Neural progenitor cell (in vitro differentiated cells): ENCODE data around the gene PI16. TPM values are rescaled to one million over a fixed set of nuclear protein-coding genes. Genes with fewer than 3 reads are reported as not detected.

ENCODE experiments used
- DNase-seq: peaks from one replicate; pipeline ENCODE4 v3.0.0-alpha.2; 2016; ENCODE audit warnings: low spot score
- H2AFZ ChIP-seq: fragments of 200-600 bp; sonication (generic); replicated peaks from 2 replicates; pipeline ENCODE4 v1.6.1; 2016; ENCODE audit warnings: antibody characterized with exemption
- H3F3A ChIP-seq: fragments of 200-600 bp; sonication (generic); 2 replicates; pipeline ENCODE4 v1.6.1; 2016; ENCODE audit warnings: antibody characterized with exemption, low read depth
- H3K27ac ChIP-seq: fragments of 200-600 bp; sonication (generic); 2 replicates; pipeline ENCODE4 v1.5.1; 2016; ENCODE audit warnings: mild to moderate bottlenecking
- H3K27me3 ChIP-seq: fragments of 200-600 bp; sonication (generic); 2 replicates; pipeline ENCODE4 v1.6.1; 2016; ENCODE audit warnings: mild to moderate bottlenecking, moderate library complexity
- H3K36me3 ChIP-seq: fragments of 200-600 bp; sonication (generic); 2 replicates; pipeline ENCODE4 v1.5.1; 2016
- H3K4me1 ChIP-seq: fragments of 200-600 bp; sonication (generic); 2 replicates; pipeline ENCODE4 v1.6.1; 2016; ENCODE audit warnings: mixed run types
- H3K4me2 ChIP-seq: fragments of 200-600 bp; sonication (generic); 2 replicates; pipeline ENCODE4 v1.6.1; 2016
- H3K4me3 ChIP-seq: fragments of 200-600 bp; sonication (generic); 2 replicates; pipeline ENCODE4 v1.5.1; 2016
- H3K79me2 ChIP-seq: fragments of 200-600 bp; sonication (generic); 2 replicates; pipeline ENCODE4 v1.6.1; 2016; ENCODE audit warnings: low read depth
- H3K9ac ChIP-seq: fragments of 200-600 bp; sonication (generic); 2 replicates; pipeline ENCODE4 v1.6.1; 2016
- H3K9me3 ChIP-seq: fragments of 200-600 bp; sonication (generic); 2 replicates; pipeline ENCODE4 v1.5.1; 2016; ENCODE audit warnings: low read depth
- H4K20me1 ChIP-seq: fragments of 200-600 bp; sonication (generic); 2 replicates; pipeline ENCODE4 v1.6.1; 2016; ENCODE audit warnings: low read depth
- H3K27ac Mint-ChIP-seq: 3 replicates; pipeline ENCODE4 v1.8.0; 2021; ENCODE audit warnings: mixed read lengths
- H3K27me3 Mint-ChIP-seq: 2 replicates; pipeline ENCODE4 v1.8.0; 2022; ENCODE audit warnings: low read depth, mild to moderate bottlenecking, inconsistent platforms, moderate library complexity, mixed read lengths; ENCODE audit not compliant: insufficient read depth
- H3K36me3 Mint-ChIP-seq: 3 replicates; pipeline ENCODE4 v1.8.0; 2021; ENCODE audit warnings: mixed read lengths
- H3K4me1 Mint-ChIP-seq: 3 replicates; pipeline ENCODE4 v1.8.0; 2021; ENCODE audit warnings: mixed read lengths
- H3K4me3 Mint-ChIP-seq: 3 replicates; pipeline ENCODE4 v1.8.0; 2021; ENCODE audit warnings: mild to moderate bottlenecking, moderate library complexity, mixed read lengths
- H3K9me3 Mint-ChIP-seq: 3 replicates; pipeline ENCODE4 v1.8.0; 2020; ENCODE audit warnings: mixed read lengths
- EZH2 ChIP-seq: fragments of 200-600 bp; sonication (generic); IDR thresholded peaks from 2 replicates; pipeline ENCODE4 v1.6.1; 2017; ENCODE audit warnings: antibody characterized with exemption, mild to moderate bottlenecking, moderate library complexity
- EZH2phosphoT487 ChIP-seq: fragments of 200-600 bp; sonication (generic); IDR thresholded peaks from 2 replicates; pipeline ENCODE4 v1.6.1; 2017; ENCODE audit warnings: antibody characterized with exemption
- total RNA-seq: library from RNA; depleted of rRNA; stranded (reverse); fragments of >200 nt; gene quantifications from 2 replicates; pipeline ENCODE4 v1.2.3, GENCODE V29; 2015; ENCODE audit warnings: low replicate concordance
- TF ChIP-seq, protein P1 (sequence below): fragments of 200-600 bp; sonication (generic); IDR thresholded peaks from 2 replicates; pipeline ENCODE4 v1.5.1; 2017; ENCODE audit warnings: antibody characterized with exemption, mild to moderate bottlenecking

Gene PI16
- total RNA-seq, 1 donor from 2014 or later, result not detected

DNA sequence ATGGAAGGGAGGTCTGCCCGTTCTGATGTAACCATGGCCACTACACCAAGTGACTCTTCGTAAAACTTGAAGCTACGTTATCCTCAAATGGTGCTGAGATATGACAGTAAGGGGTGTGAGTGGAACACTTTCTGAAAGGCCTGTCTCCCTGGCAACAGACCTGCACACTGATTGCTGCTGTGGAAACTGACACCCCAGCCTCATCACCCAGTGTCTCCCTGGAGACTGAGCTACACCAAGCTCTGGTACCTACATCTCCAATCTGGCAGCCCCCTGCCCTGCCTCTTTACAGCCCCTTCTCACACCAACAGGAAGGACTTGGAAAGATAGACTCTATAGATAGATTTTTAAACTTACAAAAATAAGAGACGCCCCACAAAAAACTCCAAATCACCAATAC, 13.2 kb downstream of the PI16 start:
- no peaks in the 10 kb centered on the region for H3K79me2 ChIP-seq
- no peak overlapping the region for H2AFZ ChIP-seq
- H4K20me1 ChIP-seq, result no peaks in the 10 kb centered on the region
- H3K4me1 Mint-ChIP-seq, result peaks cover 12% of the 10 kb centered on the region
- no peaks in the 10 kb centered on the region for H3K9me3 ChIP-seq
- H3K4me1 ChIP-seq, result peaks cover 4% of the 10 kb centered on the region
- no peak overlapping the region for H3K4me3 Mint-ChIP-seq
- peaks cover 12% of the 10 kb centered on the region for H3F3A ChIP-seq
- no peaks in the 10 kb centered on the region for H3K27me3 ChIP-seq
- H3K27ac ChIP-seq, result no peak overlapping the region
- peaks cover 11% of the 10 kb centered on the region for H3K36me3 Mint-ChIP-seq
- DNase-seq, result no peak
- no peaks in the 10 kb centered on the region for H3K36me3 ChIP-seq
- TF ChIP-seq, protein P1, sequence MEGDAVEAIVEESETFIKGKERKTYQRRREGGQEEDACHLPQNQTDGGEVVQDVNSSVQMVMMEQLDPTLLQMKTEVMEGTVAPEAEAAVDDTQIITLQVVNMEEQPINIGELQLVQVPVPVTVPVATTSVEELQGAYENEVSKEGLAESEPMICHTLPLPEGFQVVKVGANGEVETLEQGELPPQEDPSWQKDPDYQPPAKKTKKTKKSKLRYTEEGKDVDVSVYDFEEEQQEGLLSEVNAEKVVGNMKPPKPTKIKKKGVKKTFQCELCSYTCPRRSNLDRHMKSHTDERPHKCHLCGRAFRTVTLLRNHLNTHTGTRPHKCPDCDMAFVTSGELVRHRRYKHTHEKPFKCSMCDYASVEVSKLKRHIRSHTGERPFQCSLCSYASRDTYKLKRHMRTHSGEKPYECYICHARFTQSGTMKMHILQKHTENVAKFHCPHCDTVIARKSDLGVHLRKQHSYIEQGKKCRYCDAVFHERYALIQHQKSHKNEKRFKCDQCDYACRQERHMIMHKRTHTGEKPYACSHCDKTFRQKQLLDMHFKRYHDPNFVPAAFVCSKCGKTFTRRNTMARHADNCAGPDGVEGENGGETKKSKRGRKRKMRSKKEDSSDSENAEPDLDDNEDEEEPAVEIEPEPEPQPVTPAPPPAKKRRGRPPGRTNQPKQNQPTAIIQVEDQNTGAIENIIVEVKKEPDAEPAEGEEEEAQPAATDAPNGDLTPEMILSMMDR, result no peak
- TF ChIP-seq EZH2 (no peak), EZH2phosphoT487 (no peak)
- no peak overlapping the region for H3K4me3 ChIP-seq
- no peaks in the 10 kb centered on the region for H3K9me3 Mint-ChIP-seq
- no peak overlapping the region for H3K4me2 ChIP-seq
- H3K9ac ChIP-seq, result no peak overlapping the region
- peaks cover 3% of the 10 kb centered on the region for H3K27me3 Mint-ChIP-seq
- no peak overlapping the region for H3K27ac Mint-ChIP-seq

DNA sequence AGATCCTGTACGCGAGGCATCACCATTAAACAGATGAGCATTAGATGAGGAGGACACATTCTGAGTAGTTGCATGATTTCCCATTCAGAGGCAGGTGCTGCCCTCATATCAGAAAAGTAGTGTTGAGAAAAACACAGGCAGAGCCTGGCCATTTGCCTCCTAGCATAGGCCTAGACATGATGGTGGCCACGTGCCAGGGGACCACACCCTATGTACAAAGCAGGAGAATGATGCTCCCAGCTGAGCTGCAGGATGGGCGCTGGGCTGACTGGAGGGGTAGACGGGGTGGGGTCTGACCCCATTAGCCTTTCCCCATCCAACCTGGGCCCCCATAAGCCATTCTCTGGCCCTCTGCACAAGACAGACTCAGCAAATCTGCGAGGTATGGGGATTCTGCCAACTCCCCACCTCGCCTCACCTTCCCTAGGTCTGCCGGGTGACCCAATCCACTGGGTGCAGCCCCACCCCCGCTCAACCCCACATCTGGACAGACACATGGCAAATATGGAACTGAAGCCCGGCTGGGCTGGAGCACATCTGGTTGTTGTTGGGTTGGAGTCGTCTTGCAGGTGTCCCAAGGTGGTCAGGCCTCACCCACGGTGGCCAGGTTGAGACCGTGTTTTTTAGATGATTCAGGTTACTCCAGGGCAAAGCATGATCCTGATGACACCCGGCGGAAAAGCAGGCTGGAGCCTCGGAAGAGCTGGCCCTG, 13.9 kb downstream of the PI16 start:
- Mint-ChIP-seq H3K36me3 (peaks cover 11% of the 10 kb centered on the region), H3K9me3 (no peaks in the 10 kb centered on the region), H3K4me1 (peaks cover 5% of the 10 kb centered on the region), H3K27me3 (peaks cover 3% of the 10 kb centered on the region), H3K4me3 (no peak overlapping the region), H3K27ac (no peak overlapping the region)
- Histone ChIP-seq H3K36me3 (no peaks in the 10 kb centered on the region), H3F3A (peaks cover 7% of the 10 kb centered on the region), H3K4me1 (no peaks in the 10 kb centered on the region), H3K4me3 (no peak overlapping the region), H4K20me1 (no peaks in the 10 kb centered on the region), H3K9me3 (no peaks in the 10 kb centered on the region), H3K4me2 (no peak overlapping the region), H2AFZ (no peak overlapping the region), H3K79me2 (no peaks in the 10 kb centered on the region), H3K27me3 (no peaks in the 10 kb centered on the region), H3K27ac (no peak overlapping the region), H3K9ac (no peak overlapping the region)
- TF ChIP-seq EZH2phosphoT487 (no peak), EZH2 (no peak)
- TF ChIP-seq, protein P1, result no peak
- no peak for DNase-seq

DNA sequence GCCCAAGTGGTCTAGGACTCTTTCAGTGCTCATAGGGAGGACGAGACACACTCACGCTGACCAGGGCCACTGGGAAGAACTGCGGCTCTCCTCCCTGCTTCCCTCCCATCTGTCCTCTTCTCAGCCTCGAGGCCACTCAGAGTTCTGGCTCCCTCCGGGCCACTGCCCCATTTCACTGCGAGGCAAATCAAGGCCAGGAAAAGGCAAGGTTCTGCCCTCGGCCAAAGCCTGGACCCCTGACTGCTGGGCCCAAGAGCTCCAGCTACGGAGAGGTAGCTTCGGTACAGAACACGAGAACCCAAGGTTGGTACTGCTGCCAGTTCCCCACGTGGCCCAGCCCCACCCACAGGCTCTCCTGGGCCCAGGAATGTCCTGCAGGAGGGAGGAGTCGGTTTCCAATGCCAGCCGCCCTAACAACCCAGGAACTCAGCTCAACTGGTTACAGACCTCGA, 14.7 kb downstream of the PI16 start:
- Histone ChIP-seq H2AFZ (no peak overlapping the region), H3K27me3 (no peaks in the 10 kb centered on the region), H4K20me1 (no peaks in the 10 kb centered on the region), H3K27ac (no peak overlapping the region), H3K79me2 (no peaks in the 10 kb centered on the region), H3K4me1 (no peaks in the 10 kb centered on the region), H3K36me3 (no peaks in the 10 kb centered on the region), H3K4me3 (no peak overlapping the region), H3K4me2 (no peak overlapping the region), H3F3A (peaks cover 6% of the 10 kb centered on the region), H3K9me3 (no peaks in the 10 kb centered on the region), H3K9ac (no peak overlapping the region)
- Mint-ChIP-seq H3K27ac (no peak overlapping the region), H3K36me3 (peaks cover 11% of the 10 kb centered on the region), H3K27me3 (peaks cover 3% of the 10 kb centered on the region), H3K9me3 (no peaks in the 10 kb centered on the region), H3K4me1 (peaks cover 3% of the 10 kb centered on the region), H3K4me3 (no peak overlapping the region)
- no peak for TF ChIP-seq EZH2phosphoT487
- TF ChIP-seq EZH2, result no peak
- TF ChIP-seq, protein P1, result no peak
- DNase-seq, result no peak
